Osteoblast (primary cell): ENCODE measurements around the gene RPRD1B. TPM values are rescaled to one million over a fixed set of nuclear protein-coding genes. Genes with fewer than 3 reads are reported as not detected.

Experiments
- DNase-seq: peaks from one replicate; pipeline ENCODE4 v3.0.0; 2011; ENCODE audit warnings: low spot score, mixed read lengths; ENCODE audit not compliant: insufficient read length; ENCODE audit errors: missing footprints
- H2AFZ ChIP-seq: 2 replicates; pipeline ENCODE4 v1.6.0; 2011; ENCODE audit warnings: mild to moderate bottlenecking, low read length
- H3K27ac ChIP-seq: 2 replicates; pipeline ENCODE4 v1.5.1; 2011; ENCODE audit warnings: mild to moderate bottlenecking, low read depth, low read length, moderate library complexity
- H3K27me3 ChIP-seq: 2 replicates; pipeline ENCODE4 v1.6.0; 2012; ENCODE audit warnings: mild to moderate bottlenecking, control low read depth, inconsistent platforms, low read length, moderate library complexity; ENCODE audit not compliant: insufficient read depth
- H3K36me3 ChIP-seq: 2 replicates; pipeline ENCODE4 v1.5.1; 2011; ENCODE audit warnings: mild to moderate bottlenecking, low read length, control low read depth, moderate library complexity; ENCODE audit not compliant: insufficient read depth
- H3K4me1 ChIP-seq: 2 replicates; pipeline ENCODE4 v1.5.1; 2011; ENCODE audit warnings: mild to moderate bottlenecking, low read length, control low read depth, moderate library complexity; ENCODE audit not compliant: insufficient read depth
- H3K4me2 ChIP-seq: 2 replicates; pipeline ENCODE4 v1.6.0; 2011; ENCODE audit warnings: mild to moderate bottlenecking, low read length; ENCODE audit not compliant: insufficient read depth
- H3K4me3 ChIP-seq: fragments of 200-600 bp; sonication (generic); 3 replicates; pipeline ENCODE4 v1.5.1; 2012; ENCODE audit warnings: mild to moderate bottlenecking, low read length, inconsistent platforms; ENCODE audit not compliant: insufficient read depth
- H3K79me2 ChIP-seq: 2 replicates; pipeline ENCODE4 v1.6.0; 2012; ENCODE audit warnings: mild to moderate bottlenecking, low read length, control low read depth, inconsistent platforms; ENCODE audit not compliant: insufficient read depth
- H3K9me3 ChIP-seq: 2 replicates; pipeline ENCODE4 v1.5.1; 2011; ENCODE audit warnings: low read depth, low read length, control low read depth
- H4K20me1 ChIP-seq: 2 replicates; pipeline ENCODE4 v1.6.0; 2012; ENCODE audit warnings: mild to moderate bottlenecking, low read length, control low read depth; ENCODE audit not compliant: insufficient read depth
- CTCF ChIP-seq: IDR thresholded peaks from 2 replicates; pipeline ENCODE4 v1.5.1; 2011; ENCODE audit warnings: mild to moderate bottlenecking, low read depth, low read length, moderate library complexity; ENCODE audit errors: extremely low read depth
- total RNA-seq: library from RNA; depleted of rRNA; stranded (reverse); fragments of >200 nt; gene quantifications from 2 replicates; pipeline ENCODE4 v1.2.3, GENCODE V29; 2012

The RPRD1B gene
- total RNA-seq, 1 donor: 29.3 TPM

- H3K27ac ChIP-seq: no peak overlapping the region
- no peak overlapping the region for H3K4me3 ChIP-seq
- no peaks in the 10 kb centered on the region for H3K27me3 ChIP-seq
- H3K36me3 ChIP-seq: peaks cover 78% of the 10 kb centered on the region
- TF ChIP-seq CTCF: no peak
- H3K4me1 ChIP-seq: peaks cover 2% of the 10 kb centered on the region
- H2AFZ ChIP-seq: no peak overlapping the region
- no peak overlapping the region for H3K4me2 ChIP-seq
- H3K79me2 ChIP-seq: peaks cover 2% of the 10 kb centered on the region
- no peaks in the 10 kb centered on the region for H3K9me3 ChIP-seq
- no peak for DNase-seq
- H4K20me1 ChIP-seq: no peaks in the 10 kb centered on the region
These were observed 32.3 kb downstream of the RPRD1B start for GRCh38 chr20:38065764-38066375.

GRCh38 chr20:38066969-38067716, 33.6 kb downstream of the RPRD1B start:
- TF ChIP-seq CTCF: no peak
- Histone ChIP-seq H4K20me1 (no peaks in the 10 kb centered on the region), H2AFZ (no peak overlapping the region), H3K4me3 (no peak overlapping the region), H3K4me2 (no peak overlapping the region), H3K9me3 (no peaks in the 10 kb centered on the region), H3K4me1 (no peaks in the 10 kb centered on the region), H3K27me3 (no peaks in the 10 kb centered on the region), H3K36me3 (peaks cover 78% of the 10 kb centered on the region), H3K27ac (no peak overlapping the region), H3K79me2 (peaks cover 2% of the 10 kb centered on the region)
- peak; percentile 65 for DNase-seq

GRCh38 chr20:38067717-38068365, 34.3 kb downstream of the RPRD1B start:
- H3K4me2 ChIP-seq: no peak overlapping the region
- peaks cover 74% of the 10 kb centered on the region for H3K36me3 ChIP-seq
- H3K4me1 ChIP-seq: peaks cover 6% of the 10 kb centered on the region
- H3K79me2 ChIP-seq: no peaks in the 10 kb centered on the region
- no peak overlapping the region for H2AFZ ChIP-seq
- no peak overlapping the region for H3K4me3 ChIP-seq
- DNase-seq: no peak
- no peaks in the 10 kb centered on the region for H3K27me3 ChIP-seq
- H4K20me1 ChIP-seq: no peaks in the 10 kb centered on the region
- no peak for TF ChIP-seq CTCF
- no peak overlapping the region for H3K27ac ChIP-seq
- H3K9me3 ChIP-seq: no peaks in the 10 kb centered on the region

- TF ChIP-seq CTCF: no peak
- H3K4me3 ChIP-seq: no peak overlapping the region
- no peak for DNase-seq
- H2AFZ ChIP-seq: no peak overlapping the region
- peaks cover 20% of the 10 kb centered on the region for H3K79me2 ChIP-seq
- H4K20me1 ChIP-seq: no peaks in the 10 kb centered on the region
- H3K27me3 ChIP-seq: no peaks in the 10 kb centered on the region
- peaks cover 42% of the 10 kb centered on the region for H3K36me3 ChIP-seq
- peaks cover 35% of the 10 kb centered on the region for H3K4me1 ChIP-seq
- peak overlapping the region; percentile 38 for H3K27ac ChIP-seq
- H3K9me3 ChIP-seq: no peaks in the 10 kb centered on the region
- no peak overlapping the region for H3K4me2 ChIP-seq
These were observed 39.4 kb downstream of the RPRD1B start for GRCh38 chr20:38072898-38073297.
